ENCODE measurements around the gene PFN3.

DNA sequence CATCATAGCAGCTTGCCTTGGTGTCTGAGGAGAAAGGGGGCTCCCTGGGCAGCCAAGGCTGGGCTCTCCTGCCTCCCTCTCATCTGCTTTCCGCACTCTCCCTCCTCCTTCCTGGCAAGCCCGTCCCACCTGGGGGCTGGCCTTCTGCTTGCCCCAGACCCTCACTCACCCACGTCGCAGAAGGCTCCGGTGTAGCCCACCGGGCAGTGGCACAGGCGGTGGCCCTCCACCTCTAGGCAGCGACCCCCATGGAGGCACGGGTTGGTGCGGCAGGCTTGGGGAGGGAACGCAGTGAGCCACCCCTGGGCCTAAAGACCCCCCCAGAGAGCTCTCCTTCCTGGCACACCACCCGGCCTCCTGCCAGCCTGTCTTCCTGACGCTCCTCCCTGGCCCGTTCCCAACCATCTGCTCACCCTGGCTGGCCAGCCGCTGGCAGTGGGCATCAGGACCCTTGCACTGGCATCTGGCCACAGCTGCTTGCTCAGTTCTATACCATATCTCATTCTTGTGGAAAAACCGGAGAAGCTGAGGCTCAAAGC, 4.2 kb upstream of the PFN3 start:
- TF ChIP-seq, protein P1, sequence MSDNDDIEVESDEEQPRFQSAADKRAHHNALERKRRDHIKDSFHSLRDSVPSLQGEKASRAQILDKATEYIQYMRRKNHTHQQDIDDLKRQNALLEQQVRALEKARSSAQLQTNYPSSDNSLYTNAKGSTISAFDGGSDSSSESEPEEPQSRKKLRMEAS (IDR thresholded peaks at IDR 0.05), result no peak
- no peak for TF ChIP-seq TAF1 (IDR thresholded peaks at IDR 0.05; ENCODE audit: low read depth)
- no peak for TF ChIP-seq EP300 (IDR thresholded peaks at IDR 0.05; ENCODE audit: borderline replicate concordance)
- no peak for TF ChIP-seq CEBPB (IDR thresholded peaks at IDR 0.05)
- TF ChIP-seq, protein P2, sequence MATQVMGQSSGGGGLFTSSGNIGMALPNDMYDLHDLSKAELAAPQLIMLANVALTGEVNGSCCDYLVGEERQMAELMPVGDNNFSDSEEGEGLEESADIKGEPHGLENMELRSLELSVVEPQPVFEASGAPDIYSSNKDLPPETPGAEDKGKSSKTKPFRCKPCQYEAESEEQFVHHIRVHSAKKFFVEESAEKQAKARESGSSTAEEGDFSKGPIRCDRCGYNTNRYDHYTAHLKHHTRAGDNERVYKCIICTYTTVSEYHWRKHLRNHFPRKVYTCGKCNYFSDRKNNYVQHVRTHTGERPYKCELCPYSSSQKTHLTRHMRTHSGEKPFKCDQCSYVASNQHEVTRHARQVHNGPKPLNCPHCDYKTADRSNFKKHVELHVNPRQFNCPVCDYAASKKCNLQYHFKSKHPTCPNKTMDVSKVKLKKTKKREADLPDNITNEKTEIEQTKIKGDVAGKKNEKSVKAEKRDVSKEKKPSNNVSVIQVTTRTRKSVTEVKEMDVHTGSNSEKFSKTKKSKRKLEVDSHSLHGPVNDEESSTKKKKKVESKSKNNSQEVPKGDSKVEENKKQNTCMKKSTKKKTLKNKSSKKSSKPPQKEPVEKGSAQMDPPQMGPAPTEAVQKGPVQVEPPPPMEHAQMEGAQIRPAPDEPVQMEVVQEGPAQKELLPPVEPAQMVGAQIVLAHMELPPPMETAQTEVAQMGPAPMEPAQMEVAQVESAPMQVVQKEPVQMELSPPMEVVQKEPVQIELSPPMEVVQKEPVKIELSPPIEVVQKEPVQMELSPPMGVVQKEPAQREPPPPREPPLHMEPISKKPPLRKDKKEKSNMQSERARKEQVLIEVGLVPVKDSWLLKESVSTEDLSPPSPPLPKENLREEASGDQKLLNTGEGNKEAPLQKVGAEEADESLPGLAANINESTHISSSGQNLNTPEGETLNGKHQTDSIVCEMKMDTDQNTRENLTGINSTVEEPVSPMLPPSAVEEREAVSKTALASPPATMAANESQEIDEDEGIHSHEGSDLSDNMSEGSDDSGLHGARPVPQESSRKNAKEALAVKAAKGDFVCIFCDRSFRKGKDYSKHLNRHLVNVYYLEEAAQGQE (IDR thresholded peaks at IDR 0.05; ENCODE audit: low read depth), result no peak
- TF ChIP-seq YY1 (IDR thresholded peaks at IDR 0.05; ENCODE audit: low read depth), result no peak
- TF ChIP-seq RAD21 (IDR thresholded peaks at IDR 0.05; ENCODE audit: low read depth), result no peak
- no peak for TF ChIP-seq TCF12 (IDR thresholded peaks at IDR 0.05; ENCODE audit: low read depth)
- no peak for TF ChIP-seq FOXM1 (IDR thresholded peaks at IDR 0.05; ENCODE audit: borderline replicate concordance, low read depth)
- no peak; the same call in 1 of the 2 replicates for TF ChIP-seq ZBTB7A (IDR thresholded peaks at IDR 0.05; ENCODE audit: low read depth)
- TF ChIP-seq EGR1 (IDR thresholded peaks at IDR 0.05), result no peak
- no peak for TF ChIP-seq CREB1 (IDR thresholded peaks at IDR 0.05; ENCODE audit: low read depth)
